SK-N-SH (cell line): ENCODE data around the gene CCL17. TPM values are rescaled to one million over a fixed set of nuclear protein-coding genes. Genes with fewer than 3 reads are reported as not detected.
A peak's percentile ranks its signal among the peaks of the same experiment; 100 is the strongest.

Experiments used
- CTCF ChIA-PET: fragments of 300-600, 350-600 bp; formaldehyde crosslinking; extraction: SDS; loops from one replicate; lab custom pipeline; 2021; lab: Yijun Ruan, JAX
- POLR2A ChIA-PET: fragments of 350-600 bp; sonication (Branson Sonifier 250); formaldehyde crosslinking; extraction: SDS; loops from one replicate; lab custom pipeline; 2020; ENCODE audit warnings: antibody characterized with exemption, inconsistent platforms; lab: Yijun Ruan, JAX
- DNase-seq: peaks from one replicate; pipeline ENCODE4 v3.0.0; 2012
- H2AFZ ChIP-seq: fragments of 200-600 bp; sonication (generic); 2 replicates; pipeline ENCODE4 v1.8.1; 2016; ENCODE audit warnings: antibody characterized with exemption, mild to moderate bottlenecking, low read depth
- H3F3A ChIP-seq: fragments of 200-600 bp; sonication (generic); replicated peaks from 2 replicates; pipeline ENCODE3; 2016; ENCODE audit warnings: antibody characterized with exemption, mild to moderate bottlenecking; ENCODE audit not compliant: insufficient read depth
- H3K27ac ChIP-seq, 2 experiments: fragments of 200-500 bp in 1 of 2; fragments of 200-600 bp in 1 of 2; sonication (Bioruptor generic) in 1 of 2; sonication (generic), shearing (Covaris generic) in 1 of 2; 2 replicates each; pipeline versions ENCODE4 v1.5.1 to v1.6.1; 2014 to 2016; ENCODE audit warnings: low read depth in 2 of 2, inconsistent platforms in 1 of 2, low read length in 1 of 2, mild to moderate bottlenecking in 1 of 2, mixed read lengths in 1 of 2
- H3K27me3 ChIP-seq: fragments of 200-600 bp; sonication (generic), shearing (Covaris generic); 2 replicates; pipeline ENCODE4 v1.6.1; 2016; ENCODE audit warnings: mixed run types; ENCODE audit not compliant: insufficient read depth
- H3K36me3 ChIP-seq, 2 experiments: fragments of 200-500 bp in 1 of 2; fragments of 200-600 bp in 1 of 2; sonication (Bioruptor generic) in 1 of 2; sonication (generic) in 1 of 2; replicated peaks in 1 of 2; 2 replicates each; pipeline versions ENCODE3 to v1.5.1; 2014 to 2016; ENCODE audit warnings: low read length in 1 of 2, mild to moderate bottlenecking in 1 of 2; ENCODE audit not compliant: insufficient read depth in 2 of 2, control insufficient read depth in 1 of 2
- H3K4me1 ChIP-seq, 2 experiments: fragments of 200-500 bp in 1 of 2; fragments of 200-600 bp in 1 of 2; sonication (Bioruptor generic) in 1 of 2; sonication (generic), shearing (Covaris generic) in 1 of 2; 2 replicates each; pipeline versions ENCODE4 v1.5.1 to v1.6.1; 2014 to 2016; ENCODE audit warnings: low read depth in 1 of 2, low read length in 1 of 2, mixed run types in 1 of 2; ENCODE audit not compliant: insufficient read depth in 2 of 2, control insufficient read depth in 1 of 2
- H3K4me2 ChIP-seq: fragments of 200-600 bp; sonication (generic), shearing (Covaris generic); 2 replicates; pipeline ENCODE4 v1.6.1; 2017; ENCODE audit warnings: mixed run types
- H3K4me3 ChIP-seq, 2 experiments: fragments of 200-500 bp in 1 of 2; fragments of 200-600 bp in 1 of 2; sonication (Bioruptor generic) in 1 of 2; sonication (generic), shearing (Covaris generic) in 1 of 2; 2 replicates each; pipeline versions ENCODE4 v1.5.1 to v1.8.1; 2014 to 2016; ENCODE audit warnings: low read depth in 2 of 2, inconsistent platforms in 1 of 2, low read length in 1 of 2, mild to moderate bottlenecking in 1 of 2, mixed read lengths in 1 of 2, moderate library complexity in 1 of 2
- H3K79me2 ChIP-seq: fragments of 200-600 bp; sonication (generic); 2 replicates; pipeline ENCODE4 v1.8.1; 2017; ENCODE audit warnings: mild to moderate bottlenecking; ENCODE audit not compliant: insufficient read depth
- H3K9ac ChIP-seq: fragments of 200-600 bp; sonication (generic); 2 replicates; pipeline ENCODE4 v1.6.1; 2017; ENCODE audit warnings: mixed run types
- H3K9me2 ChIP-seq: fragments of 200-600 bp; sonication (generic); 2 replicates; pipeline ENCODE4 v1.6.1; 2017; ENCODE audit warnings: mixed run types
- H3K9me3 ChIP-seq: fragments of 200-600 bp; sonication (generic); 2 replicates; pipeline ENCODE4 v1.6.1; 2017; ENCODE audit warnings: mixed run types, mild to moderate bottlenecking, moderate library complexity
- H4K20me1 ChIP-seq: fragments of 200-600 bp; sonication (generic); 2 replicates; pipeline ENCODE4 v1.6.1; 2017; ENCODE audit warnings: mild to moderate bottlenecking, mixed run types; ENCODE audit not compliant: insufficient read depth
- CHD2 ChIP-seq: fragments of 150-350 bp; IDR thresholded peaks from 2 replicates; pipeline ENCODE4 v1.6.1; 2018; ENCODE audit warnings: low read length; ENCODE audit not compliant: partially characterized antibody
- EP300 ChIP-seq, 2 experiments: IDR thresholded peaks; 2 replicates each; pipeline versions ENCODE4 v1.4.0 to v1.6.1; 2012; ENCODE audit warnings: borderline replicate concordance in 1 of 2, low read depth in 1 of 2, low read length in 1 of 2
- FOXJ3 ChIP-seq: sonication (generic); formaldehyde crosslinking; IDR thresholded peaks from 2 replicates; pipeline ENCODE4 v1.5.1; 2020; ENCODE audit warnings: mild to moderate bottlenecking, missing genetic modification reagents
- FOXM1 ChIP-seq: IDR thresholded peaks from 2 replicates; pipeline ENCODE4 v1.4.0; 2012; ENCODE audit warnings: low read depth, mild to moderate bottlenecking
- GABPA ChIP-seq: IDR thresholded peaks from 2 replicates; pipeline ENCODE4 v1.4.0; 2012; ENCODE audit warnings: low read depth, mild to moderate bottlenecking
- GATA2 ChIP-seq: sonication (generic); formaldehyde crosslinking; IDR thresholded peaks from 2 replicates; pipeline ENCODE4 v1.5.0; 2020; ENCODE audit warnings: mild to moderate bottlenecking, missing genetic modification reagents
- MXI1 ChIP-seq: IDR thresholded peaks from 2 replicates; pipeline ENCODE4 v1.6.1; 2012; ENCODE audit warnings: mild to moderate bottlenecking, low read depth, low read length, improper control_type of control experiment
- NFIC ChIP-seq: IDR thresholded peaks from 2 replicates; pipeline ENCODE4 v1.4.0; 2012; ENCODE audit warnings: borderline replicate concordance
- NRF1 ChIP-seq: IDR thresholded peaks from 2 replicates; pipeline ENCODE4 v1.6.1; 2012; ENCODE audit warnings: low read depth, mild to moderate bottlenecking, low read length
- POLR2AphosphoS5 ChIP-seq: IDR thresholded peaks from 2 replicates; pipeline ENCODE4 v1.6.1; 2012; ENCODE audit warnings: low read depth, low read length
- RAD21 ChIP-seq: IDR thresholded peaks from 2 replicates; pipeline ENCODE4 v1.6.1; 2012; ENCODE audit warnings: mild to moderate bottlenecking, low read length
- RFX5 ChIP-seq: IDR thresholded peaks from 2 replicates; pipeline ENCODE4 v1.6.1; 2012; ENCODE audit warnings: mild to moderate bottlenecking, improper control_type of control experiment, low read length
- SMC3 ChIP-seq: IDR thresholded peaks from 2 replicates; pipeline ENCODE4 v1.6.1; 2012; ENCODE audit warnings: low read depth, low read length, improper control_type of control experiment
- TAF1 ChIP-seq: IDR thresholded peaks from 2 replicates; pipeline ENCODE4 v1.6.1; 2012; ENCODE audit warnings: low read depth, mild to moderate bottlenecking, low read length, moderate library complexity, borderline replicate concordance
- TCF12 ChIP-seq: IDR thresholded peaks from 2 replicates; pipeline ENCODE4 v1.4.0; 2012
- WGBS: methylation state at CpG from one replicate; pipeline ENCODE4 v1.1.6; 2017; ENCODE audit warnings: low lambda C conversion rate; 5-methylcytosine and 5-hydroxymethylcytosine counted together
- polyA plus RNA-seq, 3 experiments: library from polyadenylated mRNA; depleted of rRNA; stranded (reverse); fragments of >200 nt; gene quantifications; 2 replicates each; pipeline ENCODE4 v1.2.3, GENCODE V29; 2012
- TF ChIP-seq, protein P1 (sequence below): IDR thresholded peaks from 2 replicates; pipeline ENCODE4; 2012
- TF ChIP-seq, protein P2 (sequence below): fragments of 150-350 bp; IDR thresholded peaks from 2 replicates; pipeline ENCODE4 v1.6.1; 2017; ENCODE audit warnings: antibody characterized with exemption, low read length, low read depth, borderline replicate concordance
- TF ChIP-seq, protein P3 (sequence below): IDR thresholded peaks from 2 replicates; pipeline ENCODE4 v1.4.0; 2012; ENCODE audit warnings: low read depth, borderline replicate concordance
- TF ChIP-seq, protein P4 (sequence below): fragments of 200-600 bp; sonication (generic); IDR thresholded peaks from 2 replicates; pipeline ENCODE4 v1.6.1; 2017; ENCODE audit warnings: antibody characterized with exemption, mild to moderate bottlenecking, moderate library complexity

Gene CCL17
- polyA plus RNA-seq, 1 of the 3 experiments (the other 2 are of a cell fraction) = not detected

DNA sequence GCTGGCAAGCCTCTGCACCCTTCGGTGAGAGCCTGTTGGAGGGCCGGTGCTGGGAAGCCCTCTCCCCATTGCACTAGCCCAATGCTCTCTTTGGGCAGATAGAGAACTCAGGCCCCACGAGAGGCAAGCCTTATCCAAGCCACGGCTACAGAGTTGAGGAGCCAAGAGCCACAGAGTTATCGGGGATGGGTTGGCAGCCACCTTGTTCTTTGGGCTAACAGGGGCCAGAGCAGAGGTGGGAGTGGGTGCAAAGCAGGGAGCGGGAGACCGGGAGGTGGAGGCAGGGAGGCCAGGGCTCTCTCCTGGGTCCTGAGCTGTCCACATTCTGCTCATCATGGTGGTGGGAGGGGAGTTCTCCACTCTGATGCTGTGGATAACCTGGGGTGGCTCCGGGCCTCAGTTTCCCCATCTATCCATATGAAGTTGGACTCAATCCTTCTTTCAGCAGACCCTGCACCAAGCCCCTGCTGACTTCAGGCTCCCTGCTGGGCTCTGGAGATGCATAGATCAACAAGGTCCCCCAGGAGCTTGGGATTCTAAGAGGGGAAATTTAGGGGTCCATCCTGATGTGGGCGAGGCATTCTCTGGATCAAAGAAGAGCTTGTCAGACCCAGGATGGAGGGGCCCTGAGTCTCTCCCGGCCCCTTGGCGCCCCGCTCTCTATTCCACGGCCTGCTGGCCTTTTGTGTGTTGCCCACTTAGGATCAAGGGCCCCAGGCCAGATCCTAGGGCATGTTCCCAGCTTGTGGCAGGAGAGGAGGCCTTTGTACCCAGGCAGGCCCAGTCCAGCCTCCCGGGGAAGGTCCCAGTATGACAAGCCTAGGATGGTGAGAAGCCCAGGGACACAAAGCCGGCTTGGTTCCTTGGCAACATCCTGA lies 32.8 kb upstream of the CCL17 start (continued):
- TF ChIP-seq, protein P1, sequence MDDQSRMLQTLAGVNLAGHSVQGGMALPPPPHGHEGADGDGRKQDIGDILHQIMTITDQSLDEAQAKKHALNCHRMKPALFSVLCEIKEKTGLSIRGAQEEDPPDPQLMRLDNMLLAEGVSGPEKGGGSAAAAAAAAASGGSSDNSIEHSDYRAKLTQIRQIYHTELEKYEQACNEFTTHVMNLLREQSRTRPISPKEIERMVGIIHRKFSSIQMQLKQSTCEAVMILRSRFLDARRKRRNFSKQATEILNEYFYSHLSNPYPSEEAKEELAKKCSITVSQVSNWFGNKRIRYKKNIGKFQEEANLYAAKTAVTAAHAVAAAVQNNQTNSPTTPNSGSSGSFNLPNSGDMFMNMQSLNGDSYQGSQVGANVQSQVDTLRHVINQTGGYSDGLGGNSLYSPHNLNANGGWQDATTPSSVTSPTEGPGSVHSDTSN = no peak
- TF ChIP-seq NRF1 (no peak), TCF12 (no peak)

DNA sequence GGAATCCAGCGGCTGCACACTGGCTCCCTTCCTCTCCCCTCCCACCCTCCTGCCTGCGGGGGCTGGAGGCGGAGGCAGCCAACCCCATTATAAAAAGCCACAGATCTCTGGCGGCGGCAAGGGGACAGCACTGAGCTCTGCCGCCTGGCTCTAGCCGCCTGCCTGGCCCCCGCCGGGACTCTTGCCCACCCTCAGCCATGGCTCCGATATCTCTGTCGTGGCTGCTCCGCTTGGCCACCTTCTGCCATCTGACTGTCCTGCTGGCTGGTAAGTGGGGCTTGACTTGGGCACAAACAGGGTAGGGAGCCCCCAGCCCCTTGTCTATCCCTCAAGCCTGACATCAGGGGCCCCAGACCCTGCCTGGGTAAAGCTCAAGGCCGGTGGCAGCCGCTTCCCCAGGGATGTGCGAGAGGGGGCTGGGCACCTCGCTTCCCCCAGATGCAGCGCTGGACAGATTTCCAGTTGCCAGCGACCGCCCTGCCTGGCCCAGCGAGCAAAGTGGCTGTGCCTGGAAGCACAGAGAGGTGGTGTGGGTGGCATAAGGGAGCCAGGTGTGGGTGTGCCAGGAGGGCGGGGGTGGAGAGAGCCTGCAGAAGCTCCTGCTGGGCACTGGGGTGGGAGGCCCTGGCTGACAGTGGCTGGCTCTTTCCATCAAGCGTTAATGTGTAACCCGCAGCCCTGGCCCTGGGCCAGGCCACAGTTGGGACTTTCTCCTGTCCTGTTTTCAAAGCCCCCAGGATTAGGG lies 32.0 kb upstream of the CCL17 start, which contains the start of gene CX3CL1:
TSS of gene CX3CL1 (plus strand) at position 119 of the 745 bp plus-strand sequence. CDS start at position 198, 79 bp downstream.
- H3K79me2 ChIP-seq = no peaks in the 10 kb centered on the region
- H3K27ac ChIP-seq = peak within 1 kb of the TSS; percentile 57 to 96; a peak in 3 of 4 replicates
- peak within 1 kb of the TSS; percentile 97 for H3K4me2 ChIP-seq
- no peaks in the 10 kb centered on the region for H4K20me1 ChIP-seq
- H3K9ac ChIP-seq = peak within 1 kb of the TSS; percentile 64
- no peaks in the 10 kb centered on the region for H3K9me2 ChIP-seq
- H2AFZ ChIP-seq = peak within 1 kb of the TSS; percentile 88
- H3K27me3 ChIP-seq = no peaks in the 10 kb centered on the region
- CTCF ChIA-PET = interaction anchor here (0.8 to 10.1 kb wide), 11 partner anchors 8 to 176 kb away, joined by 3 to 97 read pairs (median 3); partner anchors contain the start of genes CIAPIN1 and COQ9
- no peaks in the 10 kb centered on the region for H3K36me3 ChIP-seq
- no peaks in the 10 kb centered on the region for H3F3A ChIP-seq
- peak; percentile 43; the same call in 1 of the 2 replicates for TF ChIP-seq POLR2AphosphoS5
- TF ChIP-seq GABPA = no peak
- peak; percentile 26; the same call in 1 of the 2 replicates for TF ChIP-seq FOXJ3 (CRISPR knock-in tag)
- peak; percentile 16; the same call in 1 of the 2 replicates for TF ChIP-seq SMC3
- TF ChIP-seq, protein P2, sequence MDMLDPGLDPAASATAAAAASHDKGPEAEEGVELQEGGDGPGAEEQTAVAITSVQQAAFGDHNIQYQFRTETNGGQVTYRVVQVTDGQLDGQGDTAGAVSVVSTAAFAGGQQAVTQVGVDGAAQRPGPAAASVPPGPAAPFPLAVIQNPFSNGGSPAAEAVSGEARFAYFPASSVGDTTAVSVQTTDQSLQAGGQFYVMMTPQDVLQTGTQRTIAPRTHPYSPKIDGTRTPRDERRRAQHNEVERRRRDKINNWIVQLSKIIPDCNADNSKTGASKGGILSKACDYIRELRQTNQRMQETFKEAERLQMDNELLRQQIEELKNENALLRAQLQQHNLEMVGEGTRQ = no peak
- TF ChIP-seq RFX5 = no peak
- TF ChIP-seq TAF1 = 0 out of 2 replicates have a peak, but pooled peaks have one; percentile 6
- TF ChIP-seq FOXM1 = no peak
- peak; percentile 38 for TF ChIP-seq RAD21
- TF ChIP-seq MXI1 = peak; percentile 45; the same call in 1 of the 2 replicates
- peak in 1 of 2 experiments; percentile 64; a peak in 1 of 4 replicates for TF ChIP-seq EP300 (IDR thresholded peaks at IDR 0.05; ENCODE audit: borderline replicate concordance in 1 of 2, low read depth in 1 of 2, low read length in 1 of 2)
- 0 out of 2 replicates have a peak, but pooled peaks have one; percentile 6 for TF ChIP-seq NFIC
- peak; percentile 16; the same call in 1 of the 2 replicates for TF ChIP-seq GATA2 (CRISPR knock-in tag)
- TF ChIP-seq, protein P3, sequence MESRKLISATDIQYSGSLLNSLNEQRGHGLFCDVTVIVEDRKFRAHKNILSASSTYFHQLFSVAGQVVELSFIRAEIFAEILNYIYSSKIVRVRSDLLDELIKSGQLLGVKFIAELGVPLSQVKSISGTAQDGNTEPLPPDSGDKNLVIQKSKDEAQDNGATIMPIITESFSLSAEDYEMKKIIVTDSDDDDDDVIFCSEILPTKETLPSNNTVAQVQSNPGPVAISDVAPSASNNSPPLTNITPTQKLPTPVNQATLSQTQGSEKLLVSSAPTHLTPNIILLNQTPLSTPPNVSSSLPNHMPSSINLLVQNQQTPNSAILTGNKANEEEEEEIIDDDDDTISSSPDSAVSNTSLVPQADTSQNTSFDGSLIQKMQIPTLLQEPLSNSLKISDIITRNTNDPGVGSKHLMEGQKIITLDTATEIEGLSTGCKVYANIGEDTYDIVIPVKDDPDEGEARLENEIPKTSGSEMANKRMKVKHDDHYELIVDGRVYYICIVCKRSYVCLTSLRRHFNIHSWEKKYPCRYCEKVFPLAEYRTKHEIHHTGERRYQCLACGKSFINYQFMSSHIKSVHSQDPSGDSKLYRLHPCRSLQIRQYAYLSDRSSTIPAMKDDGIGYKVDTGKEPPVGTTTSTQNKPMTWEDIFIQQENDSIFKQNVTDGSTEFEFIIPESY = no peak
- peak; percentile 84 for TF ChIP-seq CHD2
- TF ChIP-seq, protein P4, sequence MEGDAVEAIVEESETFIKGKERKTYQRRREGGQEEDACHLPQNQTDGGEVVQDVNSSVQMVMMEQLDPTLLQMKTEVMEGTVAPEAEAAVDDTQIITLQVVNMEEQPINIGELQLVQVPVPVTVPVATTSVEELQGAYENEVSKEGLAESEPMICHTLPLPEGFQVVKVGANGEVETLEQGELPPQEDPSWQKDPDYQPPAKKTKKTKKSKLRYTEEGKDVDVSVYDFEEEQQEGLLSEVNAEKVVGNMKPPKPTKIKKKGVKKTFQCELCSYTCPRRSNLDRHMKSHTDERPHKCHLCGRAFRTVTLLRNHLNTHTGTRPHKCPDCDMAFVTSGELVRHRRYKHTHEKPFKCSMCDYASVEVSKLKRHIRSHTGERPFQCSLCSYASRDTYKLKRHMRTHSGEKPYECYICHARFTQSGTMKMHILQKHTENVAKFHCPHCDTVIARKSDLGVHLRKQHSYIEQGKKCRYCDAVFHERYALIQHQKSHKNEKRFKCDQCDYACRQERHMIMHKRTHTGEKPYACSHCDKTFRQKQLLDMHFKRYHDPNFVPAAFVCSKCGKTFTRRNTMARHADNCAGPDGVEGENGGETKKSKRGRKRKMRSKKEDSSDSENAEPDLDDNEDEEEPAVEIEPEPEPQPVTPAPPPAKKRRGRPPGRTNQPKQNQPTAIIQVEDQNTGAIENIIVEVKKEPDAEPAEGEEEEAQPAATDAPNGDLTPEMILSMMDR = peak; percentile 25; the same call in 1 of the 2 replicates
- DNase-seq = peak; percentile 92
- H3K9me3 ChIP-seq = no peaks in the 10 kb centered on the region
- WGBS = 3% methylated on average over 11 of the region's 23 CpGs
- peak within 1 kb of the TSS; percentile 52 to 72 for H3K4me3 ChIP-seq
- POLR2A ChIA-PET = interaction anchor here (1.0 to 1.9 kb wide), 6 partner anchors 9 to 135 kb away, joined by 3 to 12 read pairs (median 4); no protein-coding TSS in a partner anchor
- H3K4me1 ChIP-seq = peaks cover 25 to 36% of the 10 kb centered on the region in 2 experiments; a peak in 3 of 4 replicates
